GM19467 (cell line): ENCODE measurements around the gene MAP3K9.

Experiments used
- ATAC-seq: cut with Tn5 transposase; IDR thresholded peaks from one replicate; pipeline ENCODE4 v1.9.1; 2021; ENCODE audit warnings: mild to moderate bottlenecking, moderate library complexity; ENCODE audit not compliant: unreplicated experiment

MAP3K9 gene

GRCh38 chr14:70701610-70702009 is 107.7 kb downstream of the MAP3K9 start:
- no peak for ATAC-seq

GRCh38 chr14:70700955-70701585 is 108.2 kb downstream of the MAP3K9 start:
- ATAC-seq = no peak

- no peak for ATAC-seq
Observed at GRCh38 chr14:70699646-70700045, 109.7 kb downstream of the MAP3K9 start.

- ATAC-seq = no peak
Observed at GRCh38 chr14:70698288-70698687, 111.0 kb downstream of the MAP3K9 start.

DNA sequence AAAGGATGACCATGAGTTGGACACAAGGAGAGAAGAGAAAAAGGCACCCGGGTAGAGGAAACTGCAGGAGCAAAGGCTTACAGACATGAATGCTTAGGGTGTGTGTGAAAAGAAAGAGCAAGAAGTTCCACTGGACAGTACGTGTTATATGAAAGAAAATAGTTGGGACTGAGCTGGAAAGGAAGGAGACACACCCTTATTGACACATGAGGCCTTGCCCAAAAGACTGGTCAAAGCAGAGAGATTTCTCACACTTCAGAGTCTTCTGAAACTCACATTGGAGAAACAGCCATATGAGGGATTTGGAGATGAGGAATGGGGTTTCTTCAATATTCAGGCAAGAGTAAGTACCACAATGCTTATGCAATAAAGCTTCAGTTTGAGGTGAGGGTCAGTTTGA is 111.6 kb downstream of the MAP3K9 start:
- ATAC-seq = no peak

DNA sequence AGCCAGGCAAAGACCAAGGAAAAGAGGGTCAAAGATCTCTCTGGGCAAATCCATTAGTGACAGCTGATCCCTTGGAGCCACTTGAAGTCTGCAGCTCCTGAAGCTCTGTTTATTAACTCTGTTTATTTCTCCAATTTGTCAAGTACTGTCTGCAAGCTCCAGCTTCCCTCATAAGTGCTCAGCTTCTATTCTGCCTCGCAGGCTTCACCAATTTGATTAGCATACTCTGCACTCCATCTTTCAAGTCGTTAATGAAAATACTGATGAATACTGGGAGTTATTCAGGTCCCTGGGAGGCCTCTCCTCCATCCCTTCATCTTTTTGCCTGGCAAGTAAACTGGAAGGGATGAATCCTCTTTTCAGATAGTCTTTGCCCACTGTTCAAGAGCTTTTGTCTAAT is 113.3 kb downstream of the MAP3K9 start:
- ATAC-seq = no peak

GRCh38 chr14:70692210-70692609 is 117.1 kb downstream of the MAP3K9 start:
- ATAC-seq = no peak

DNA sequence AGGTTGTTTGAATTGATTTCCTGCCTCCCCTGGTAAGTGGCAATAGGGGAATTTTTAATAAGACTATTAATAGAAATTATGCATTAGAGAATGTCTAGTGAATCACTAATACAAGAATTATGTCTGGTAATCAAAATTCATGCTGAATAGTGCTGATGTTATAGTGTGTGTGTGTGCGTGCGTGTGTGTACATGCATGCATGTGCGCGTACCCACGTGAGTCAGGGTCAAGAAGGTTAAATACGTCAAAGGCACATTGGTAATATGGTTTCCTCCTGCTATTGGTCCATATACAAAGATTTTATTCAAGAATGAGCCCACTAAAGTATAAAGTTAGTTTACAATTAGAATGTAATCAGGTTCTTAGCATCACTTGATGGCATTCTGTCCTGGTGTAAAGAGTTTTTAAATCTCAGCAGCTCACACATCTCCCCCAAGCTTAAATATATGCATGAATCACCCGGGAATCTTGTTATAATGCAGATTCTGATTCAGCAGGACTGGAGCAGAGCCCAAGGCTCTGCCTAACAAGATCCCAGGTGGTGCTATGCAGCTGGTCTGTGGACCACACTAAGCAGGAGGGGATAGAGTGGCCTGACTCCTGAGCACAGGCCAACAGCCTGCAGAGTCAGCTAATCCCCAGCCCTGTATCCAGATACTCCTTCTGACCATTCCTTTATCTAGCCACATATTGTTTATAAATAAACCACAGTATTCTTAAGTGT is 123.7 kb downstream of the MAP3K9 start:
- ATAC-seq = no peak

GRCh38 chr14:70683983-70684382 is 125.3 kb downstream of the MAP3K9 start:
- no peak for ATAC-seq

GRCh38 chr14:70680748-70681147 is 128.6 kb downstream of the MAP3K9 start:
- no peak for ATAC-seq

DNA sequence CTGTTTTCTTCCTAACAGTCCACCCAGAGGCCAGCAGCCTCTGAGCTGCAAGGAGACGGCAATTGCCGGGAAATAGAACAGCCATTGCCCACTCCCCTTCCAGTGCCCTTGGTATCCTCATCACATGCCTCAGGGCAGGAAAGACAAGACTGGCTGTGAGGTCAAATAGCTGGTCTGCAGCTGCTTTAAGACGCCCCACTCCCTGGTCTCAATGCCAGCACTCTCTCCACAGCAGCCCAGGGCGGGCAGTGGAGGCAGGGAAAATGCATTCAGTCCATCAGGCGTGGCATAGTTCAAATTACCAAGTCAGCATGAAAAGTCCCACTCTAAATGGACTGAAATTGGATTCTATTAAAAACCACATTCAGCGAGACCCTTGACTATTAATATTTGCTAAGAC is 132.0 kb downstream of the MAP3K9 start:
- ATAC-seq = no peak
